GM12873 (cell line): Measurements from ENCODE around the gene GTSE1.

Experiments used
- CTCF ChIP-seq: IDR thresholded peaks from 2 replicates; pipeline ENCODE4 v1.5.1; 2012; ENCODE audit warnings: low read depth, mild to moderate bottlenecking, moderate library complexity, low read length, control low read depth; ENCODE audit not compliant: insufficient read depth; ENCODE audit errors: missing control alignments

GTSE1 gene

GRCh38 chr22:46368422-46368821, 71.8 kb downstream of the GTSE1 start:
- TF ChIP-seq CTCF = no peak

DNA sequence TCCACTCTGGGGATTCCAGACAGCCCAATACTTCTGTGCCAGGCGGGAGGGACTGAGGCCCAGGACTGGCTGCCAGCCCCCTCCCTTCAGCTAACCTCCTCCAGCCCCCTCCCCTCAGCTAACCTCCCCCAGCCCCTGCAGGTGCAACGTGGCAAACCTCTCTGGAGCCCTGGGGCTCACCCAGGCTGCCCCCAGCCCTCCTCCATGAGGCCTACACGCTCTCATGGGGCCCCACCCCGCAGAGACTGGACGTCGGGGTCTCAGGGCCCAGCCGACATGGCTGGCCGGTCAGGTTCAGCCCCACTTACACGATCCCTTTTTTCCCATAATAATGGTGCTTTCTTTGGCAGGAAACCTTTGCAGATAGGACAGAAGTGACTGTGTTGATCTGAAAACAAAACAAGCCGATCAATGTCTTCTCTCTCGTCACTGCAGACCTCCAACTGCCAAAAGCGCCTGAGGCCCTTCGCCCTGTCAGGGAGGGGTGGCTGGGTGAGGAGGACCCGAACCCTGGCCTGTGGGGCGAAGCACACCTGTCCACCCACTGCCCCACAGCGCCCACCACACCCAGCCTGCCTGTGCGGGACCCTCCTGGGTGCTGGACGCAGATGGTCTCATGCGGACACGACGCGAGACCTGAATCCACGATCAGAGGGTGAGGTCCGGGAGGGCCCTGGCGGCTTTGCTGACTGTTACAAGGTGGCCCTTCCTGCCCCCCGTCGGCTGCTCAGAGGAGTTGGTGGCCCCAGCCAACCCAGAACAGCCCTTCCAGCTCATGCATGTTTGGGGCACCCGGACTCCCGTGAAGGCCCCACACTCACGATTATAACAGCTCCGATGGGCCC, 72.4 kb downstream of the GTSE1 start:
- TF ChIP-seq CTCF = no peak

- no peak for TF ChIP-seq CTCF
Observed at GRCh38 chr22:46369716-46370583, 73.3 kb downstream of the GTSE1 start.

- no peak for TF ChIP-seq CTCF
Observed at GRCh38 chr22:46370584-46371291, 74.1 kb downstream of the GTSE1 start.

DNA sequence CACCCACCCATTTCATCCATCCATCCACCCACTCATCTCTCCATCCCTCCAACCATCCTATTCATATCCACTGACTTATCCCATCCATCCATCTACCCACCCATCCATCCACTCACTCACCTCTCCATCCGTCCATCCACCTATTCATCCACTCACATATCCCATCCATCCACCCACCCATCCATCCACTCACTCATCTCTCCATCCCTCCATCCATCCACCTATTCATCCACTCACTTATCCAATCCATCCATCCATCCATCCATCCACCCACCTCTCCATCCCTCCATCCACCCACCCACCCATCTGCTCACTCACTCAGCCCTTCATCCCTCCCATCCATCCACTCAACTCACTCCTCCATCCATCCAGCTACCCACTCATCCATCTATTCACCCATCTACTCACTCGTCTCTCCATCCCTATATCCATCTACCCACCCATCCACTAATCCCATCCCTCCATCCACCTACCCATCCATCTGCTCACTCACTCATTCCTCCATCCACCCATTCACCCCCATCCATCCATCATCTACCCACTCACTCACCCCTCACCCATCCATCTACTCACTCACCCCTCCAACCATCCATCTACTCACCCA, 75.1 kb downstream of the GTSE1 start:
- TF ChIP-seq CTCF = no peak

GRCh38 chr22:46372686-46373085, 76.0 kb downstream of the GTSE1 start:
- no peak for TF ChIP-seq CTCF
